GM13977 (cell line): ENCODE results near the gene ZNF385A.

ENCODE experiments used
- DNase-seq: peaks from one replicate; pipeline ENCODE4 v3.0.0; 2012; ENCODE audit warnings: low spot score
- CTCF ChIP-seq: IDR thresholded peaks from 2 replicates; pipeline ENCODE4 v1.5.1; 2012; ENCODE audit warnings: mild to moderate bottlenecking, control low read depth; ENCODE audit not compliant: insufficient read depth; ENCODE audit errors: extremely low read depth, missing control alignments
- in situ Hi-C: fragments of 300-500 bp; cut with MboI; formaldehyde crosslinking; loops from one replicate; pipeline ENCODE4 v1.12.0; 2022; ENCODE audit warnings: low sequenced_read_pairs, low pct_unique_long_range_greater_than_20kb, mixed read lengths, inconsistent platforms; ENCODE audit not compliant: unreplicated experiment

Gene ZNF385A

GRCh38 chr12:54370171-54370730 lies 14.3 kb downstream of the ZNF385A start:
- in situ Hi-C loops: loop anchor here (25.0 kb wide), 1 partner anchor 358 kb away; the partner anchor contains the start of genes HOXC8 and HOXC9
- peak; percentile 52 for TF ChIP-seq CTCF

GRCh38 chr12:54369597-54370131 lies 14.9 kb downstream of the ZNF385A start:
- in situ Hi-C loops: loop anchor here (10.0 to 25.0 kb wide), 3 partner anchors 75 to 357 kb away; partner anchors contain the start of genes HOXC8 and HOXC9

More at GRCh38 chr12:54370171-54370730, 14.3 kb downstream of the ZNF385A start:
- peak; percentile 80 for DNase-seq

GRCh38 chr12:54368709-54369596 lies 15.6 kb downstream of the ZNF385A start:
- peak; percentile 97 for TF ChIP-seq CTCF
- in situ Hi-C loops: loop anchor here (10.0 to 25.0 kb wide), 3 partner anchors 74 to 357 kb away; partner anchors contain the start of genes HOXC8 and HOXC9
- DNase-seq: peak; percentile 85

More at GRCh38 chr12:54369597-54370131, 14.9 kb downstream of the ZNF385A start:
- no peak for DNase-seq
- no peak for TF ChIP-seq CTCF

GRCh38 chr12:54368025-54368708 lies 16.4 kb downstream of the ZNF385A start:
- no peak for TF ChIP-seq CTCF
- no peak for DNase-seq
- in situ Hi-C loops: loop anchor here (10.0 to 25.0 kb wide), 3 partner anchors 73 to 356 kb away; partner anchors contain the start of genes HOXC8 and HOXC9

- no peak for TF ChIP-seq CTCF
- no peak for DNase-seq
- in situ Hi-C loops: loop anchor here (10.0 to 25.0 kb wide), 3 partner anchors 70 to 352 kb away; partner anchors contain the start of genes HOXC8 and HOXC9
These were observed 20.1 kb downstream of the ZNF385A start, which contains the start of gene GPR84 for GRCh38 chr12:54364413-54364812. Gene GPR84 (minus strand): TSS chr12:54364486. CDS start chr12:54363851, 635 bp downstream.

- TF ChIP-seq CTCF: no peak
- no peak for DNase-seq
- in situ Hi-C loops: loop anchor here (10.0 to 25.0 kb wide), 3 partner anchors 69 to 351 kb away; partner anchors contain the start of genes HOXC8 and HOXC9
These were observed 20.9 kb downstream of the ZNF385A start for GRCh38 chr12:54363618-54364017.
